SKM-1 (cell line): ENCODE measurements around the gene NDUFB2.
"Not testable (repeated sequence)": the region's sequence is repeated elsewhere in the genome, so short reads cannot be mapped to it uniquely, and the experiment has no call there.

Experiments used
- DNase-seq: peaks from one replicate; lab custom pipeline; 2025; ENCODE audit not compliant: unreplicated experiment; lab: John Stamatoyannopoulos, UW

The NDUFB2 gene

GRCh38 chr7:140696680-140697446 is at the start of gene NDUFB2:
TSS of gene NDUFB2 (plus strand) at chr7:140696708. CDS start at chr7:140696745, 37 bp downstream.
- peak; percentile 48 for DNase-seq

GRCh38 chr7:140646931-140647647 is 49.4 kb upstream of the NDUFB2 start:
- no peak for DNase-seq

- no peak for DNase-seq
These were observed 46.8 kb upstream of the NDUFB2 start for GRCh38 chr7:140649556-140650205.

DNA sequence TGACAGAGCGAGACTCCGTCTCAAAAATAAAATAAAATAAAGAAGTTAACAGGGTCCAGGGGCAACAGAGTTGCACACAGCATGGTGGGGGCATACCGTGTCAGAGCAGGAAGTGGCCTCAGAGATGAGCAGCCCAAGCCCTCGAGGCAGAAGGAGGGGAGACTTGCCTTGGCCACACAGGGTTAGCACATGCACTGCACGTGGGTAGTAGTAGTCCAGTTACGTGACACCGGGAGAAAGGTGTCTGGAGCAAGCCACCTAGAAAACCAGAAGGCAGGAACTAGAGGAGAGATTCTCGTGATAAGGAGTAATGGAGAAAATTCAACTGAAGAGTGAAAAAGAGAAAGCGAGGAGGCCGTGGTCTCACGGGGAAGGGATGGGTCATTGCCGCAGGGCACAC is 46.1 kb upstream of the NDUFB2 start:
- no peak for DNase-seq

GRCh38 chr7:140653319-140654108 is 43.0 kb upstream of the NDUFB2 start:
- no peak for DNase-seq

DNA sequence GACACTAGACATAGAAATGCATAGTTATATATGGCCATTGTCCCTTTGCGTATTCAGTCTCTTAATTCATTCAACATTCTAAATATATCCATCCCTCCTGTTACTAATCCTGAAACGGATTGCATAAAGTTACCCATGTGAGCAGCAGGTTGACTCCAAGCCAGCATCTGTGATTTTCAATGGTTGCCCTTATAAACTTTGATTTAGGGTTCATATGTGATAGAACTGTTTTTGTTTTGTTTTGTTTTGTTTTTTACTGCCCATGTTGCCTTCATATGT is 42.5 kb upstream of the NDUFB2 start:
- DNase-seq: no peak

- no peak for DNase-seq
These were observed 41.8 kb upstream of the NDUFB2 start for GRCh38 chr7:140654661-140655060.

- DNase-seq: no peak
These were observed 40.7 kb upstream of the NDUFB2 start for GRCh38 chr7:140655511-140656408.

- DNase-seq: peak; percentile 94
These were observed 39.7 kb upstream of the NDUFB2 start for GRCh38 chr7:140656548-140657515.

DNA sequence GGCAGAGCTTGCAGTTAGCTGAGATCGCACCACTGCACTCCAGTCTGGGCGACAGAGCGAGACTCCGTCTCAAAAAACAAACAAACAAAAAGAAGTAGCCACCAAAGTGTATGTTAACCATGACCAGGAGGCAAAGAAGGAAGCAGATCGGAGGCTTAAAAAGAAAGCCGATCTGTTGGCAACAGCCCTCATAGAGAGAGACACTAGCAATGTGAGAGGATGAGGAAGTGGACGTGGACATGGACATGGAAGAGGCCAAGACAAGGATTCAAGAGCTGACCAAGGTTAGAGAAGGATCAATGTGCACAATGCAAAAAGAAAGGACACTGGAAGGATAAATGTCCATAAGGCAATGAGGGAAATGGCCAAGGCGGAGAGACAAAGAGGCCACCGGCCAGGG is 38.6 kb upstream of the NDUFB2 start:
- DNase-seq: no peak

GRCh38 chr7:140659856-140660255 is 36.7 kb upstream of the NDUFB2 start:
- DNase-seq: no peak

- no peak for DNase-seq
These were observed 35.4 kb upstream of the NDUFB2 start for GRCh38 chr7:140661124-140661523.

- not testable (repeated sequence) for DNase-seq
These were observed 33.6 kb upstream of the NDUFB2 start for GRCh38 chr7:140662938-140663337.

DNA sequence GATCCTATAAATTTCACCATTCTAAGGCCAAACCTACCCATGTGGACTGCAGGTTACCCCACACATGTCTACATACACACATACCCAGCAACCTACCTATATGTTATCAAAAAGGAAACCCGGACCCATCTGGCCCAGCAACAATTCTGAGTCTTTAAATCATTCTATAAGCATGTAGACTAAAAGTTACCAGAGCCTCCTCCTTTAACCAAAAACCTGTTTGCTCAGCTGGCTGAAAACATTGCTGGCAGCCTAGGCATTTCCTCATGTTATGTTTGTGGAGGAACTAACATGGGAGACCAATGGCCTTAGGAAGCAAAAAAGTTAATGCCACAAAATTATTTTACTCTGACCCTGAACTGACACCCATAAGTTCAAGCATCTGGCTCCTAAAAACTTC is 29.0 kb upstream of the NDUFB2 start:
- no peak for DNase-seq

DNA sequence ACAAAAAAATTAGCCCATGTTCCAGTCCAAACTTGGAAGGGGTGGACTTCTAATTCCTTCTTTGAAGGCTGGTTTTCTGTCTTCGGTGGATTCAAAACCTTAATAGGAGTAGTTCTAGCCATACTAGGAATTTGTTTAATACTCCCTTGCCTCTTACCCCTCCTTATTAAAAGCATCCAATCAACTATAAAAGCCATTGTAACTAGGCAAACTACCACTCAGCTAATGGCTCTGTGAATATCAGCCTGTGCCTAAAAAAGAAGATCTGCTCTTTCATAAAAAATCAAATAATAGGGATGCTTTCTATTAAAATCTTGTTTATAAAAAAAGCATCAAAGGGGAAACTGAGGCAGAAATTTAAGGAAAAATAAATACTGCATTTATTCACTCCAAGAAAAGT is 27.9 kb upstream of the NDUFB2 start:
- no peak for DNase-seq

DNA sequence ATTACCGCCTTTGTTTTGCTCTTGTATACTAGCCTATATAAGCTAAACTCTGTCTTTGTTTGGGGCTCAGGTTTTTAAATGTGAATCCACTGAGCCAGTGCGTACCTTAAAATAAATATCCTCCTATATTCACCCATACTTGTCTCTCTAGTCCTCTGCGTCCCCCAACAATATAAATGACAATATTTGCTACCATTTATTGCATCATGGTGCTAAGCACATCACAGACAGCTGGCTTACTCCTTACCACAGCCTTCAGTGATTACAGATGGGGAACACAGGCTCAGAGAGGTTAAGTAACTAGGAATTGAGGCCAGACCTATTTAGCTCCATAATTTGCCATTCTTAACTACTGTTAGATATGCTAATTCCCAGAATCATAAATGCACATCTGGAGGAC is 27.2 kb upstream of the NDUFB2 start:
- no peak for DNase-seq

DNA sequence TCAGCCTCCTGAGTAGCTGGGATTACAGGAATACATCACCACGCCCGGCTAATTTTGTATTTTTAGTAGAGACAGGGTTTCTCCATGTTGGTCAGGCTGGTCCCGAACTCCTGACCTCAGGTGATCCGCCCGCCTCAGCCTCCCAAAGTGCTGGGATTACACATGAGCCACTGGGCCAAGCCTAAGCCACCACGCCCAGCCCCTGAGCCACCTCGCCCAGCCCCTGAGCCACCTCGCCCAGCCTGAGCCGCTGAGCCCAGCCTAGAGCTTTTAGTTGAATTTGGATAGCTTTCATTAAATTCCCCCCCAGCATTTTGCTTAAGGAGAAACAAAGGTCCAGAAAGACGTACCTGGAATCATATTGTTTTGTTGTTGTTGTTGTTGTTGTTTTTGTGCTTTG is 26.6 kb upstream of the NDUFB2 start:
- not testable (repeated sequence) for DNase-seq

DNA sequence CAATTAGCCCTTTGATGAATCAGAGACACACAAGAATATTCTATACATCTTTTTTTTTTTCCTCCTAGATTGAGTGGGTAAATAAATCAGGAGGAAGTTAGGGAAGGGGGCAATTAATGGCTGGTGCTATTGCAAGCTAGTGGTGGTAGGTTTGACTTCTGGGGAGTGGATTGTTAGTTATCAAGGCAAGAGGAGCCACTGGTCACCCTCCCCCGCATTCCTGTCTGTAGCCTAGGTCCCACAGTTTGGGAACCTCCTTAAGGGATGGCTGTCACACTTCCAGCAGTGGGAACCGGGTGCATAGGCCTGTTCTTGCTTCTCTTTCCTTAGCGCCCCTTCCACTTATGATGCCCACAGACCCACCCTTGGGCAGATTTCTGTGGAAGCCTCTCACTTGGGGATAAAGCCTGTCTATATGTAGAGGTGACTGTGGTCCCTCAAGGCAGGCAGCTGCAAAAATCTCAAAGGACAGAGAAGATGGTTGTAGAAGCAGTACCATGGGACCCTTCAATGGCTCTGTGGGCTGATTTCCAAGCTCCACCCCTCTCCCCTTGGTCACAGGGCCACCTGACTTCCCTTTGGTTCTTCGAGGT is 26.1 kb upstream of the NDUFB2 start:
- DNase-seq: no peak

- DNase-seq: no peak
These were observed 24.5 kb upstream of the NDUFB2 start for GRCh38 chr7:140671966-140672365.
